ENCODE results near the gene RBMS1.

DNA sequence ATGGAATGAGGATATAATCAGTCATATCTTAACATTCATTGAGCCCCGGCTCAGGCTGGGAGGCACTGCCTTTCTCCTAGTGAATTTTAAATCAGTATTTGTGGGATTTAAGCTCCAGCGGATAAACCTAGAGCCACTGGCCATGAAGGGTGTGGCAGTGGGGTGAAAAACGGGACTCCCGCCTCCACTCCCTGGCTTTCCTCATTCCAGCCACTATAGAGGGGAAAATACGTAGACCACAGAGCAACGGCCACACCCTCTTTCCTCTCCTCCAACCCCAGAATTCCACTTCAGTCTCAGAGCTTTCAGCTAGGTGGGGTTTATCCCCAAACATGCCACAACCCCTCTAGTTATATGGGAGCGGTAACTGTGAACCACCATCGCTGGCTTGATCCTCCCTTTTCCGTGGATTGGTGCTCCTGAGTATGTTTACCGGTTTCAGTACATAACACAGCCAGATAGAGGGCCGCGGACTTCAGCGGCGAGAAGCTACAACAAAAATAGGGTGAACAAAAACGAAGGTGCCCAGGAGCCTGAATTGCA lies 223.0 kb downstream of the RBMS1 start:
- TF ChIP-seq POLR2AphosphoS5 (IDR thresholded peaks at IDR 0.05; ENCODE audit: low read depth, low read length) (no peak), REST (IDR thresholded peaks at IDR 0.05; ENCODE audit: insufficient read depth in 1 of 2, low read depth in 2 of 2, low read length in 2 of 2) (no peak)
